CD4-positive, CD25-positive, alpha-beta regulatory T cell (primary cell): ENCODE data around the gene ARL6IP5. TPM values are rescaled to one million over a fixed set of nuclear protein-coding genes. Genes with fewer than 3 reads are reported as not detected.

Source experiments
- ATAC-seq, 2 donors: fragments of 150-1000 bp; cut with Tn5 transposase; one replicate each; pipeline ENCODE4 v1.10.0; 2021; ENCODE audit warnings: low read depth in 2 of 2, moderate number of reproducible peaks in 2 of 2, moderate library complexity in 1 of 2
- DNase-seq, 3 donors: peaks; one replicate each; pipeline versions ENCODE4 v3.0.0 to v3.0.0-alpha.2; 2012 to 2022; ENCODE audit warnings: mixed read lengths in 1 of 3
- H3K27ac ChIP-seq: one replicate; pipeline ENCODE4 v1.7.0; 2013; ENCODE audit warnings: mild to moderate bottlenecking, low read length; ENCODE audit not compliant: insufficient read depth, poor library complexity, severe bottlenecking
- H3K27me3 ChIP-seq: one replicate; pipeline ENCODE4 v1.7.0; 2013; ENCODE audit warnings: low read length; ENCODE audit not compliant: control insufficient read depth, insufficient read depth
- H3K36me3 ChIP-seq: one replicate; pipeline ENCODE4 v1.7.0; 2013; ENCODE audit warnings: mild to moderate bottlenecking, low read length, moderate library complexity; ENCODE audit not compliant: control insufficient read depth, insufficient read depth
- H3K4me1 ChIP-seq: 2 replicates; pipeline ENCODE4 v1.7.0; 2013; ENCODE audit warnings: mild to moderate bottlenecking, low read length; ENCODE audit not compliant: insufficient read depth, control insufficient read depth, poor library complexity, severe bottlenecking
- H3K4me3 ChIP-seq: one replicate; pipeline ENCODE4 v1.7.0; 2013; ENCODE audit warnings: low read depth, mild to moderate bottlenecking, low read length, moderate library complexity
- H3K9me3 ChIP-seq, 2 experiments: 1 replicate in 1 of 2; 2 replicates in 1 of 2; pipeline ENCODE4 v1.7.0; 2013; ENCODE audit warnings: low read length in 2 of 2, mild to moderate bottlenecking in 1 of 2, moderate library complexity in 1 of 2; ENCODE audit not compliant: control insufficient read depth in 2 of 2
- H3K27ac Mint-ChIP-seq, 3 donors: one replicate each; pipeline ENCODE4 v1.8.0; 2020 to 2022; ENCODE audit warnings: mild to moderate bottlenecking in 3 of 3, mixed read lengths in 3 of 3, moderate library complexity in 2 of 3
- H3K27me3 Mint-ChIP-seq: one replicate; pipeline ENCODE4 v1.8.0; 2022; ENCODE audit warnings: mild to moderate bottlenecking, mixed read lengths
- H3K36me3 Mint-ChIP-seq: one replicate; pipeline ENCODE4 v1.8.0; 2020; ENCODE audit warnings: mixed read lengths
- H3K4me1 Mint-ChIP-seq, 4 donors: one replicate each; pipeline ENCODE4 v1.8.0; 2020 to 2022; ENCODE audit warnings: mixed read lengths in 4 of 4, mild to moderate bottlenecking in 1 of 4
- H3K4me3 Mint-ChIP-seq, 4 donors: one replicate each; pipeline ENCODE4 v1.8.0; 2020 to 2022; ENCODE audit warnings: mild to moderate bottlenecking in 4 of 4, mixed read lengths in 4 of 4, moderate library complexity in 3 of 4
- H3K9me3 Mint-ChIP-seq, 7 donors: one replicate each; pipeline ENCODE4 v1.8.0; 2020 to 2022; ENCODE audit warnings: mixed read lengths in 7 of 7, mild to moderate bottlenecking in 3 of 7, moderate library complexity in 2 of 7
- polyA plus RNA-seq, 4 donors: library from polyadenylated mRNA; unstranded; fragments of 300-500 nt; fragmentation: Illumina TruSeq; gene quantifications; one replicate each; pipeline ENCODE4 v1.2.3, GENCODE V29; 2021
- total RNA-seq: library from RNA; stranded (reverse); gene quantifications from one replicate; pipeline ENCODE4 v1.2.3, GENCODE V29; 2022

Gene ARL6IP5, protein sequence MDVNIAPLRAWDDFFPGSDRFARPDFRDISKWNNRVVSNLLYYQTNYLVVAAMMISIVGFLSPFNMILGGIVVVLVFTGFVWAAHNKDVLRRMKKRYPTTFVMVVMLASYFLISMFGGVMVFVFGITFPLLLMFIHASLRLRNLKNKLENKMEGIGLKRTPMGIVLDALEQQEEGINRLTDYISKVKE
- 117 TPM for total RNA-seq
- polyA plus RNA-seq: 100 to 1,000 TPM; 527 to 578 (median 534) TPM

- Histone ChIP-seq H3K27ac (peak within 1 kb of the TSS; percentile 92), H3K4me3 (peak within 1 kb of the TSS; percentile 91), H3K27me3 (no peaks in the 10 kb centered on the region), H3K36me3 (no peaks in the 10 kb centered on the region), H3K9me3 (no peaks in the 10 kb centered on the region), H3K4me1 (peaks cover 82% of the 10 kb centered on the region)
- no peaks in the 10 kb centered on the region for H3K9me3 Mint-ChIP-seq
- DNase-seq (peak; percentile 87 to 97 (median 89)), ATAC-seq (peak; percentile 76)
- H3K36me3 Mint-ChIP-seq: peaks cover 10% of the 10 kb centered on the region
- H3K27me3 Mint-ChIP-seq: no peaks in the 10 kb centered on the region
- H3K4me3 Mint-ChIP-seq: peak within 1 kb of the TSS; percentile 93 to 99 (median 98)
- peak within 1 kb of the TSS; percentile 95 to 99 (median 97) for H3K27ac Mint-ChIP-seq
- H3K4me1 Mint-ChIP-seq: peaks cover 37 to 74% (median 49%) of the 10 kb centered on the region in 4 donors
Measured at GRCh38 chr3:69084326-69085167, at the start of gene ARL6IP5. ARL6IP5 (plus strand) TSS chr3:69084937; CDS start chr3:69085048, 111 bp downstream.

DNA sequence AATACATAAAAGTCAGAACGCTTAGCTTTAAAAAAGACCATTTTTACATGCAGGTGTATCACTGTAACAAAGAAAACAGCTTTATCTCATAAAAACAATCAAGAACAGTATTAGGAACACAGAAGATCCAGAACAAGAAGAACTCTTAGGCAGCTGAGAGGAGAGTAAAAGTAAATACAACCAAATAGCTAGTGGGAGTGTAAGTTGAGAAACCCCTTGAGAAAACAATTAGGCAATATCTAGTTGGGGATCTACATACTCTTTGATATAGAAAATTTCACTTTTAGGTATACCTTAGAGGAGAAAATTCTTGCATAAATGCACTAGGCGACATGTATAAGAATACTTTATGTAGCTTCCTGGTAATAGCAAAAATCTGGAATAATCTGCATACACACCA, 40.1 kb upstream of the ARL6IP5 start:
- H3K27me3 Mint-ChIP-seq: no peaks in the 10 kb centered on the region
- no peak for ATAC-seq
- H3K4me3 ChIP-seq: no peak overlapping the region
- H3K4me1 Mint-ChIP-seq: peaks cover 32 to 39% (median 36%) of the 10 kb centered on the region in 4 donors
- DNase-seq: no peak
- no peaks in the 10 kb centered on the region for H3K9me3 ChIP-seq
- H3K9me3 Mint-ChIP-seq: no peaks in the 10 kb centered on the region
- peaks cover 15% of the 10 kb centered on the region for H3K4me1 ChIP-seq
- peak overlapping the region in 1 of 4 donors; percentile 27 for H3K4me3 Mint-ChIP-seq
- H3K27ac ChIP-seq: no peak overlapping the region
- peaks cover 36% of the 10 kb centered on the region for H3K36me3 Mint-ChIP-seq
- no peaks in the 10 kb centered on the region for H3K27me3 ChIP-seq
- H3K36me3 ChIP-seq: peaks cover 70% of the 10 kb centered on the region
- peak overlapping the region in 2 of 3 donors; percentile 42 to 65 for H3K27ac Mint-ChIP-seq

GRCh38 chr3:69048990-69049389, 35.7 kb upstream of the ARL6IP5 start:
- peaks cover 37 to 62% (median 50%) of the 10 kb centered on the region in 4 donors for H3K4me1 Mint-ChIP-seq
- H3K4me3 Mint-ChIP-seq: peak overlapping the region; percentile 48 to 99 (median 90)
- H3K36me3 Mint-ChIP-seq: peaks cover 23% of the 10 kb centered on the region
- Histone ChIP-seq H3K9me3 (no peaks in the 10 kb centered on the region), H3K36me3 (peaks cover 38% of the 10 kb centered on the region), H3K27ac (no peak overlapping the region), H3K4me1 (peaks cover 34% of the 10 kb centered on the region), H3K4me3 (peak overlapping the region; percentile 14), H3K27me3 (no peaks in the 10 kb centered on the region)
- ATAC-seq: no peak
- H3K9me3 Mint-ChIP-seq: no peaks in the 10 kb centered on the region
- DNase-seq: no peak
- H3K27ac Mint-ChIP-seq: no peak overlapping the region
- H3K27me3 Mint-ChIP-seq: no peaks in the 10 kb centered on the region

GRCh38 chr3:69051756-69052471, 32.8 kb upstream of the ARL6IP5 start, which contains the start of gene TMF1:
TMF1 (minus strand) TSS chr3:69052333; CDS start chr3:69052086, 247 bp downstream.
- H3K9me3 ChIP-seq: no peaks in the 10 kb centered on the region
- Mint-ChIP-seq H3K4me3 (peak within 1 kb of the TSS; percentile 95 to 99 (median 99)), H3K4me1 (peaks cover 25 to 57% (median 39%) of the 10 kb centered on the region in 4 donors), H3K27ac (peak within 1 kb of the TSS; percentile 93 to 99 (median 98)), H3K9me3 (no peaks in the 10 kb centered on the region), H3K27me3 (no peaks in the 10 kb centered on the region), H3K36me3 (peaks cover 23% of the 10 kb centered on the region)
- no peaks in the 10 kb centered on the region for H3K27me3 ChIP-seq
- peak within 1 kb of the TSS; percentile 97 for H3K27ac ChIP-seq
- peak; percentile 98 to 100 (median 98) for DNase-seq
- H3K36me3 ChIP-seq: peaks cover 34% of the 10 kb centered on the region
- ATAC-seq: peak; percentile 92 to 93
- peak within 1 kb of the TSS; percentile 92 for H3K4me3 ChIP-seq
- peaks cover 34% of the 10 kb centered on the region for H3K4me1 ChIP-seq

DNA sequence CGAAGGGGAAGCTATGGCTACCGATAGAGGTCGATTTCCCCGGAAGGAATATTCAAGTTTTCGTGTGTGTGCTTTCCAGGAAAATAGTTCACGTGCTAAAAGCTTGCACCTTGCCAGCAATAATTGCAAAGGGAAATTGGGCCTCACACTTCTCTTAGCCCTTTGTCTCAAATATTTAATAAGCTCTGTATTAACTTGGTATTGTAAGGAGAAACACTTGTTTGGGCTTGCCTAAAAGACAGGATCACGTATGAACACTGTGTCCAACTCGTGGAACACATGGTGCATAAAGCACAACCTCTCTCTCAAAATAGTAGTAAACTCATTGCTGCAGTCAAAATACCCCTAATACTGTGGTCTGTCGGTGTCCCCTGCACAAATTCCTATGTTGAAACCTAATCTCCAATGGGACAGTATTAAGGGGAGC, 32.3 kb upstream of the ARL6IP5 start:
- Mint-ChIP-seq H3K4me3 (peak overlapping the region; percentile 95 to 99 (median 99)), H3K27me3 (no peaks in the 10 kb centered on the region), H3K36me3 (peaks cover 20% of the 10 kb centered on the region), H3K4me1 (peaks cover 26 to 58% (median 39%) of the 10 kb centered on the region in 4 donors), H3K27ac (peak overlapping the region; percentile 93 to 99 (median 98)), H3K9me3 (no peaks in the 10 kb centered on the region)
- ATAC-seq (peak in 1 of 2 donors; percentile 2), DNase-seq (no peak)
- peak overlapping the region; percentile 92 for H3K4me3 ChIP-seq
- H3K4me1 ChIP-seq: peaks cover 34% of the 10 kb centered on the region
- no peaks in the 10 kb centered on the region for H3K27me3 ChIP-seq
- H3K27ac ChIP-seq: peak overlapping the region; percentile 97
- H3K36me3 ChIP-seq: peaks cover 28% of the 10 kb centered on the region
- no peaks in the 10 kb centered on the region for H3K9me3 ChIP-seq

GRCh38 chr3:69058180-69058946, 26.4 kb upstream of the ARL6IP5 start:
- H3K27ac ChIP-seq: peak overlapping the region; percentile 70
- peaks cover 25% of the 10 kb centered on the region for H3K4me1 ChIP-seq
- H3K27me3 ChIP-seq: no peaks in the 10 kb centered on the region
- Mint-ChIP-seq H3K27me3 (no peaks in the 10 kb centered on the region), H3K4me1 (peaks cover 27 to 40% (median 30%) of the 10 kb centered on the region in 4 donors), H3K36me3 (peaks cover 35% of the 10 kb centered on the region), H3K4me3 (peak overlapping the region; percentile 13 to 56 (median 44)), H3K27ac (peak overlapping the region; percentile 82 to 96 (median 89)), H3K9me3 (peaks cover 0 to 3% (median 0%) of the 10 kb centered on the region in 7 donors)
- H3K4me3 ChIP-seq: peak overlapping the region; percentile 72
- peak; percentile 95 for ATAC-seq
- H3K36me3 ChIP-seq: peaks cover 50% of the 10 kb centered on the region
- H3K9me3 ChIP-seq: no peaks in the 10 kb centered on the region
- DNase-seq: peak in 2 of 3 donors; percentile 44 to 76

DNA sequence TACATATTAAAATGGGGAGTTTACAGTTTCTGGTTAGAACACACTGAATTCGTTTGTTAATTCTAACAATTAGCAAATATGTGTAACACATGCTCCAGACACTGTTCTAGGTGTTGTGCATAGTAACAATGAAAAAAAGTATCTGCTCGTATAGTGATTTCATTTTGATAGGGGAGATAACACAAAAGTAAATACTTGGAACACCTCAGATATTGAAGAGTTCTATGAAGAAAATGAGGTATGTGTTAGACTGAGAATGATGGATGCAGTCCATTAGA, 25.9 kb upstream of the ARL6IP5 start:
- H3K27me3 ChIP-seq: no peaks in the 10 kb centered on the region
- H3K4me1 ChIP-seq: peaks cover 30% of the 10 kb centered on the region
- no peaks in the 10 kb centered on the region for H3K9me3 ChIP-seq
- peak overlapping the region; percentile 72 for H3K4me3 ChIP-seq
- Mint-ChIP-seq H3K36me3 (peaks cover 35% of the 10 kb centered on the region), H3K4me1 (peaks cover 30 to 45% (median 34%) of the 10 kb centered on the region in 4 donors), H3K9me3 (peaks cover 0 to 3% (median 0%) of the 10 kb centered on the region in 7 donors), H3K27me3 (no peaks in the 10 kb centered on the region), H3K27ac (peak overlapping the region; percentile 82 to 96 (median 89)), H3K4me3 (peak overlapping the region in 3 of 4 donors; percentile 2 to 56 (median 13))
- H3K36me3 ChIP-seq: peaks cover 50% of the 10 kb centered on the region
- peak overlapping the region; percentile 70 for H3K27ac ChIP-seq
- no peak for ATAC-seq
- DNase-seq: no peak
